DMS153 (cell line): ENCODE results near the gene NR2F6.

Source experiments
- DNase-seq: peaks from one replicate; lab custom pipeline; 2025; lab: John Stamatoyannopoulos, UW

The NR2F6 gene

GRCh38 chr19:17263712-17264640 is 18.3 kb upstream of the NR2F6 start:
- no peak for DNase-seq

- DNase-seq: no peak
These were observed 16.8 kb upstream of the NR2F6 start for GRCh38 chr19:17262557-17262956.

GRCh38 chr19:17260842-17261325 is 15.2 kb upstream of the NR2F6 start:
- peak; percentile 82 for DNase-seq

DNA sequence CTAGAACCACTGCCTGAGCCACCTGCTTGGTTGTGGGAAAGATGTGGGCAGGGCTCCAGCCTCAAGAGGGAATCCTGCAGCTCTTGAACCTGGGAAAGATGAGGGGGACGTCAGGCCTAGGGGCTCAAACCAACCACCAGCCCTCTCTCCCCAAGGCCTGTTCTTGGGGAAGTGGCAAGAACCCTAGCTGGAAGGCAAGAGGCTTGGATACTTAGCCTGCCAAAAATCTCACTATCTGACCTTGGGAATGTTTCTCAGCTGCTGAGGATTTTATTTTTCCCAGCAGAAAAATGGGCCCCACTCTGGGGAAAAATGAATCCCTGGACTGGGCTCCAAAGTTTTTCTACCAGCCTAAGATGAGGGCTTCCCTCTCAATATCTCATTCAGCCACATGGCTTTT is 14.2 kb upstream of the NR2F6 start:
- no peak for DNase-seq

DNA sequence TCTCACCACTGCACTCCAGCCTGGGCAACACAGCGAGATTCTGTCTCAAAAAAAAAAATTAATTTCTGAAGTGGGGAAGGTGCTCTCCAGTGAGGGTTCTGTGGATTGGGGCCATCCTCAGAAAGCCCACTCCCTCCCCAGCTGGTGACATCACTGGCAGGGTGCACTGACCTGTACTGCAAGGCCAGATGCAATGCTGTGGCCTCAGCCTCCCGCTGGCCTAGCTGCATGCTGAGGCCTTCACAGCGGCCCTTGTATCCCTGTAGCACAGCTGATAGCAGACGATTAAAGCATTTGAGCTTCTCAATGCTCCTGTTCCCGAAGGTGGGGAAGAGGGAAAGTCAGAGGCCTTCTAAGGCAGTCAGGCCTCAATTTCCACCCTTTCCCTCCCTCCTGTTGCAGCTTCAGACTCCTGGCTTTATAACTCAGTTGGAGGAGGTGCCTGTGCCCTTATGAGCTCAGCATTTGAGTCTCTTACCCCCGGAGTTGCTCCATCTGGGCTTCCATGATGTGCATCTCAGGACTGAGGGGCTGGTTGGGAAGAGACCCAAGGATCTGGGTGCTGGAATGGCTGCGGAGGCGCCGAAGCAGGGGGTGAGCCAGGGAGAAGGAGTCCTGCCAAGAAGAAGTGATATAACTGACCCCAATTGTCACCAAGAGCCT is 13.5 kb upstream of the NR2F6 start:
- DNase-seq: no peak

DNA sequence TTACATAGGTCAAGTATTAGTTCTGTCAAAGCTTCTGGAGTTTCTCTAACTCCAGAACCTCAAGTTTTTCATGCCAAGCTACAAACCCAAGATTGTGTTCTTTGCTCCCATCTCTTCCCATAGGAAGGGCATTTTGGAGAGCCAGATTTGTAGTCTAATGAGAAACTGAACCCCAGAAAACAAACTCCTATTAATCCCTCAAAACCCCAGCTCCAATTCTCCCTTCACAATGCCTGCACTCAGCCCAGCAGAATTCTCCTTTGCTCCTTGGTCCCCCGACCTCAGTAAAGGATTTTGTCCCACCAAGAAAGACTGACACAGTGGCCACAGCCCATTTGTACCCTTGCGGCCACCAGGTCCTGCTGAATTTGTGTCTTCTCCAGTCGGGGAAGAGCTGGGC is 10.4 kb upstream of the NR2F6 start:
- DNase-seq: no peak

DNA sequence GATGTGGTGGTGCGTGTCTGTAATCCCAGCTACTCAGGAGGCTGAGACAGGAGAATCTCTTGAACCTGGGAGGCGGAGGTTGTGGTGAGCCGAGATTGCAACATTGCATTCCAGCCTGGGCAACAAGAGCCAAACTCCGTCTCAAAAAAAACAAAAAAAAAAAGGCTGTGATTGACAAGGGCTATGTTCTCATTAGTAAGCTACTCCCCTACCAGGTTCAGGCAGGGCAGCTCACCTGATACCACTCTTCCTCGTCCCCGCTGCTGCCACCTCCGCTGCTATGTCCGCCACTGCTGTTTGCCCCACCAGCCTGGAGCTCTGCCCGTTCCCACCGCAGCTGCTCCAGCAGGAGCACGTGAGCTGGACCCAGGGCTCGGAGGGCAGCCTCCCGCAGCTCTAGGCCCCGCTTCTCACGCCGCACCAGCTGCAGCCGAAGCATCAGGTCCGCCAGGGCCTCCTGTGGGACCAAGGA is 9.5 kb upstream of the NR2F6 start:
- no peak for DNase-seq

DNA sequence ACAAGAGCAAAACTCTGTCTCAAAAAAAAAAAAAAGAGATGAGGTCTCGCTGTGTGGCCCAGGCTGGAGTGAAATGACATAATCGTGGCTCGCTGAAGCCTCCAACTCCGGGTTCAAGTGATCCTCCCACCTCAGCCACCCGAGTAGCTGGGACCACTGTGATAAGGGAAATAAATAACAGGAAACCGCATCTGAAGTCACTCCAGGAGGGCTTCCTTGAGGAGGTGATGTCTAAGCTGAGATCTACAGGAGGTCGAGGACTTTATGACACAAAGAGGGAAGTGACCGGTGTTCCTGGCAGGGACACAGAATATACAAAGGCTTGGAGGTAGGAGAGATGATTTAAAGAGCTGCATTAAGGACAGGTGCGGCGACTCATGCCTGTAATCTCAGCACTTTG is 8.9 kb upstream of the NR2F6 start:
- no peak for DNase-seq

- DNase-seq: no peak
These were observed 4.3 kb upstream of the NR2F6 start for GRCh38 chr19:17249887-17250548.

DNA sequence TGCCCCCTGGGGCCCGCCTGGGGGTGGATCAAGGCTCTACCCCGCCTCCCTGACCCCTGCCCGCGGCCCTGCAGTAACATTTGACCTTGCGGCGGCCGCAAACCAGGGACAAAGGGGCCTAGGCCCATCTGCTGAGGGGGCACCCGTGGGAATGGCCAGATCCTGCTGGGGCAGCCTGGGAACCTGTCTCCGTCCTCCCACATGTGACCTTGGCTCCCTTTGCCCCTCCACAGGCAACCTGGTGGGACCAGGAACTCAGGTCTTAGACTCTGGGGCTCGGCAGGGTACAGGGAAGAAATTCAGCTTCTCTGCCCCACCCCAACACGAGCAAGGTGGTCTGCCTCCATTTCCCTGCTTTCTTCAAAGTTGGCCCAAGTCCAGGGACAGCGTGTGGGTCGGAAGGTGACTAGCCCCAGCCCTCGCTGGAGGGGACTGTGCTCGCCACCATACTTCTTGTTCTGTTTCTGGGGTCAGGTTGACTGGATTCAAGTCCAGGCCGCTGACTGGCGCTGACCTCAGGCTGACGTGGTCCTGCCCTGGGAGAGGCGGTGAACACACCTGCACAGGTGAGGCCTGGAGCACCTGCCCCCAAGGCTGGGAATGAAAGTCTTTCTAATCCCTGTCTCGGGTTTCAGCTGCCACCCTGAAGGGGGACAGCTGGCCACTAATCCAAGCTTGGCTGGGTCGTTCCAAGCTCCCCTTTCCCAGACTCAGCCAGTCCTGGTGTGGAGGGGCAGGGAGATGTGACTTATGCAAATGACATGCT is 2.5 kb upstream of the NR2F6 start:
- DNase-seq: no peak

DNA sequence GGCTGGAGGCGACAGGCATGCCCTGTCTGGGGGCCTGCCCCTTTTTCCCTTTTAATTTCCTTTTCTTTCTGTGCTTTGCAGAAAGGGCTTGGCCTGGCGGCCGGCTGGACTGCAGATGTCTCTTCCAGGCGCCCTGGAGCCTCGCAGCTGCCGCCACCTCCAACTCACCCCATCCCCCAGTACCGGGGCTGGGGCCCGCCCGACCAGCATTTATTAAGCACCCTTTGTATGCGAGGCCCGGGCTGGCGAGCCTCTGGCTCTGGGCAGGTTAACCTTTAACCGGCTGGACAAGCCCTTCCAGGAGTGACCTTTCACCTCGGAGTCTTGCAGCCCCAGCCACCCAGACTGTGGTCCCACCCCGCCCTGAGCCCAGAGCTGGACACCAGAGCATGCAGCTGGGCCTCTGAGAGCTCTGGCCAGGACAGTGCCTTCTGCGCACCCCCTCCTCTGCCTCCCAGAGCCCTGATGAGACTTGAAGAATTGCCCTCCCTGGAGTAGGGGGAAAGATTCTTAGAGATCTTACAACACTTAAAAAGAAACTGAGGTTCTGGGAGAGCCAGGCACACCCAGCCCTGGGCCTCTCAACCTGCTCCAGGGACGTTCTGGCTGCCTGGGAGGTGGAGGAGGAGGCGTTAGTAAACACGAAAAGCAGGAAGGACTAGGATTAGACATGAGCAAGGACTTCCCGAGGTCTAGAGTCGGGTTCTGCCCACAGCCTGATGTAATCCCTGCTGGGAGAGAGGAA is 1.1 kb upstream of the NR2F6 start:
- no peak for DNase-seq

GRCh38 chr19:17244618-17245534 is 843 bp downstream of the NR2F6 start:
- DNase-seq: no peak

GRCh38 chr19:17243830-17244617 is 1.7 kb downstream of the NR2F6 start:
- no peak for DNase-seq

GRCh38 chr19:17243211-17243829 is 2.4 kb downstream of the NR2F6 start:
- DNase-seq: no peak

DNA sequence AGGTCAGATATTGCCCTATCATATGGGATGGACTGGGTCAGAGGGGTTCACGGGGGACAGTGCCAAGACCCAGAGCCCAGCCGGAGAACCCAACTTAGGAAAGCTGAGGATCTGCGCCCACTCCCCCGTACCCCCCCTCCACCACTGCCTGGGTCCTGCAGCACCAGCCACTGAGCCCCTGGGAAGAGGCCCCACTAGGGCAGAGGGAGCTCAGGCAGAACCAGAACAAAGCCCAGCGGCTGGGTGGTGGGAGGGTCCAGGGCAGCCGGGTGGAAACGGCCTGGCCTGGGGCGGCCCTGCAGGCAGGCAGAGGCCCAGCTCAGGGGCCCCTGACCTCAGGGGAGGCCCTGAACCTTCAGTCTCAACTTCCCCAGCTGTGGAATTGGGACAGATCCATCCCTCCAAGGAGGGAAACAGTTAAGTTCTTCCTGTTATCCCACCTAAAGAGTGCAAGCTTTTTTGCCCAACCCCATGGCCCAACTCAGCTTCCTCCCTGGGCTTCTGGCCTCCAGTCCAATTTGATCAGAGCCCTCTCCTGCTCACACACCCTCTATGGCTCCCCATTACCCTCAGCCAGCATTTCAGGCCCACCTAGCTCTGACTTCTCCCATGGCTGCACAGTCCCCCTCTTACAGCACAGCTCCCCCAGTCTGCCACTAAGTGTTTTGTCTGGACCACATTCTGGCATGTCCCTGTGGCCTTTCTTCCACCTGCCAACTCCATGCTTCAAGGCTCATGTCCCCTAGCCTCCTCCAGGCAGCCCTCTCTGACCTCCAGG is 3.1 kb downstream of the NR2F6 start:
- DNase-seq: no peak

DNA sequence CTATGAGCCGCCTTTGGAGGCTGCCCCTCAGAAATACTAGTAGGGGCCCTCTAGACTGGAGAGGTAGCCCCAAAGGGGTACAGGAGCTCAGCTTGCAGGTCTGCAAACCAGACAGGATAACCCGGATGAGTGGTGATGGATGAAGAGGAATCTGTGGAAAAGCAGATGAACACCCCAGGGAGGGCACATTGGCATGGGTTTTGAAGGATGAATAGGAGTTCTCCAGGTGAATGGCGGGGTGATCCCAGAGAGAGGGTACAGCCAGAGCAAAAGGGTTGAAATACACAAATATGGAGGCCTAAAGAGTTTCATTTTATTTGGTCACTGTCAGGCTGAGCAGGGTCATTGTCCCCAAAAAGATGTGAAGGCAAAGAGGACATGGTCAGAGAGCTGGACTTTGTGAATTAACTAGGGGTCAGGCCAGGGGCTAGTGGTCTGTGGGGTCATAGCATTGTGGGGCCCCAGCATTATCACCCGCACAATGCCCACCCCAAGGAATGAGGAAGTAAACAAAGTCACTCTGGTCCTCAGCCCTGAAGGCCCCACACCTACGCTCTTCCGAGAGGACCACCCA is 4.8 kb downstream of the NR2F6 start:
- DNase-seq: no peak

DNA sequence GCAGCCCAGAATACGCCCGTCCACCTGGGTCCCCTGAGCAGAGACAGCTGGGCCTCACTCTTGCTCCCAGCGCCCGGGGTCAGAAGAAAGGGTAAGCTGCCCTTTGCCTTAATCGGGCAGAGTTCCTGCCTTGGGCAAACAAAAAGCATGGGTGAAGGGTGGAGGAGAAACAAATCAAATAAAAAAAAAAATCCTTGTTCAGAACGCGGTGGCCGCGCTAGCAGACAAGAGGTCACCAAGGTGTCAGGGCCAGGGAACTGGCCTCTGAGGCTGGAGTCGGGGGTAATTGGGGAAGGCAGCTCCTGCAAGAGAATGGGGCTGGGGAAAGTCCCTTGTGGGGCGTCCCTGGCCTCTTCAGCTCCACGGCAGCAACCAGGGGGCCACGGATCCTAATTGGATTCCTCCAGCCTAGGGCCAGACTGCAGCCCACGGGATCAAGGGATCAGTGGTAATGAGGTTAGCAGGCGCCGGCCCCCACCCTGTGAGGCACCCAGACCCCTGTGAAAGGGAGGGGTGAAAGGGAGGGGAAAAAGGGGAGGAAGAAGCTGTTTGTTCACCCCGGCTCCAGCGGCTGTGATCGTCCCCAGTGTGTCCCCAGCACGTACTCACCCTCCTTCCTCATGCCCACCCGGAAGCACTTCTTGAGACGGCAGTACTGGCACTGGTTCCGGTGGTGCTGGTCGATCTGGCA is 5.5 kb downstream of the NR2F6 start:
- no peak for DNase-seq
